Stimulated activated CD4-positive, alpha-beta T cell treated with anti-CD3 and anti-CD28 coated beads, Interleukin-2, amount 100 ng/mL, for 48 hours (primary cell): ENCODE data around the gene RTN1.
"Not testable (repeated sequence)": the region's sequence is repeated elsewhere in the genome, so short reads cannot be mapped to it uniquely, and the experiment has no call there.

Experiments
- DNase-seq, 2 donors: peaks; one replicate each; pipeline ENCODE4 v3.0.0-alpha.2; 2020

Gene RTN1

DNA sequence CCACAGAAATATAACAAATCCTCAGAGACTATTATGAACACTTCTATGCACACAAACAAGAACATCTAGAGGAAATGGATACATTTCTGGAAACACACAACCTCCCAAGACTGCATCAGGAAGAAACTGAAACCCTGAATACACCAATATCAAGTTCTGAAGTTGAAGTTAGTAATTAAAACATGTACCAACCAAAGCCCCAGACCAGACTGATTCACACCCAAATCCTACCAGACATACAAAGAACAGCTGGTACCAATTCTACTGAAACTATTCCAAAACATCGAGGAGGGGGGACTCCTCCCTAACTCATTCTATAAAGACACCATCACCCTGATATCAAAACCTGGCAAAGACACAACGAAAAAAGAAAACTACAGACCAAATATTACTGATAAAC is 179.3 kb downstream of the RTN1 start:
- DNase-seq, result no peak

DNA sequence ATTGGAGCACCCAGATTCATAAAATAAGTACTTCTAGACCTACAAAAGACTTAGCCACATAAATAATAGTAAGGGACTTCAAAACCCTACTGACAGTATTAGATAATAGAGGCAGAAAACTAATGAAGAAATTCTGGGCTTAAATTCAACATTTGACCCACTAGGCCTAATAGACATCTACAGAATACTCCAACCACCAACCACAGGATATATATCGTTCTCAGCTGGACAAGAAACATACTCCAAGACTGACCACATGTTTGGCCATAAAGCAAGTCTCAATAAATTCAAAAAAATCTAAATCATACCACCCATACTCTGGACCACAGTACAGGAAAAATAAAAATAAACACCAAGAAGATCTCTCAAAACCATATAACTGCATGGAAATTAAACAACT is 180.2 kb downstream of the RTN1 start:
- no peak for DNase-seq

DNA sequence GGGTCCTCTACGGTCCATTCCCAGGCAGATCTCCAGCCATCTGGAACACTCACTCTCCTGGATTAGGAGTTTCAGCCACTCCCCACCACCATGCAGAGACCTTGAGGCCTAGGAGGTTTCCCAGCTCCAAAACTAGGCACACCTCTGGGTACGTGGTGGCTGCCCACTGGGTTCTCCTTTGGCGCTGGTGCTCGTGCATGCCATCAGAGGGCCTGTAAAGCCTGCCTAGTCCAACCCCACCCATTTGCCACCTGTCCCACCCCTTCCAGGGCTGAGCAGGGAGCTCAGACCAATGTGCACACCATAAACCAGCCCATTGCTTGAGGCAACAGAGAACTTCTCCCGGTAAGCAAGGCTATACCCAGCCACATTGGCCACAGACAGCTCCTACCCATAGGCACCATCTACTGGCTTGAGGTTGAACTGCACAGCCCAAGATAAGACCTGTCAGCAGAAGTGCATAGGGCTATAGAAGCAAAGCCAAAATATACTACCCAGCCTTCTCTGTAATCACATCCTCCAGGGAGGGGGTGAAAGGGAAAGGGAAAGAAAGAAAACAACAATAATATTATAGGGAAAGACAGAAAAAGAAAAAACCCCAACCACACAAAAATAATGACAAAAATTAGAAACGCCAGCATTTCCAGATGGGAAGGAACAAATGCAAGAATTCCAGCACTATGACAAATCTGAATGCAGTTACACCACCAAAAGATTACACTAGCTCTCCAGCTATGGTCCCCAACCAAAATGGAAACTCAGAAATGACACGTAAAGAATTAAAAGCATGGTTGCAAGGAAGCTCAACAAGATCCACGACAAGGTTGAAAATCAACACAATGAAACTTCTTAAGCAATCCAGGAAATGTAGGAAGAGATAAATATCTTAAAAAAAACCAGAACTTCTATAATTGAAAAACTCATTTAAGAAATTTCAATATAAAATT is 182.1 kb downstream of the RTN1 start:
- DNase-seq, result peak; percentile 4 to 11

DNA sequence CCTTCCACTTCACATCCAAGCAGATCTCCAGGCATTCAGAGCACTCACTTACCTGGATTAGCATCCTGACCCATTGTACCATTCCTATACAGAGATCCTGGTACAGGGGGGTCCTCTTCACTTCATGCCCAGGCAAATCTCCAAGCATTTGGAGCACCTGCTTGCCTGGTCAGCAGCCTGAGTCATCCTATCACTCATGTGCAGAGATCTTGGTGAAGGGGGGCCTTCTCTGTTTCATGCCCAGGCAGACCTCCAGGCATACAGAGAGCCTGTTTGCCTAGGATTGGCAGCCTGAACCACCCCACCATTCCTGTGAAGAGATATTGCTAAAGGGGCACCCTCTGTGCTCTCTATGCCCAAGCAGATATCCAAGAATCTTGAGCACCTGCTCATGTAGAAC is 182.9 kb downstream of the RTN1 start:
- DNase-seq, result no peak

DNA sequence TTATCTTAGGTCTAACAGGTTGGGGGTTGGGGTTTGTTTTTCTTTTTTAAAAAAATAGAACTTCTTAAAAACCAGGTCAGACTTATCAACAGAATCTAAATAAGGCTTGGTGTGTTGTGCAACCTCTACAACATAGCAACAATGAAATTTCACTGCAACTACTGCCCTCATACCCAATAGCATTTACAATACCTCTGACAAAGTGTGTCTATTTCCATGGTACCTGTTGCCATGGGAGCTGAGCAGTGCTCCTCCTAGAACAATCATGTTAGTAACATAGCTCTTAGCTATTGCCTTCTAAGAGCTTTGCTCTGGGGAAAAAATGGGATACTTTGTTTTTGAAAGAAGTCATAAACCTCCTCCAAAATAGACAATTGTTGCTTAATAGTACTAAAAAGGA is 190.7 kb downstream of the RTN1 start:
- DNase-seq, result no peak

DNA sequence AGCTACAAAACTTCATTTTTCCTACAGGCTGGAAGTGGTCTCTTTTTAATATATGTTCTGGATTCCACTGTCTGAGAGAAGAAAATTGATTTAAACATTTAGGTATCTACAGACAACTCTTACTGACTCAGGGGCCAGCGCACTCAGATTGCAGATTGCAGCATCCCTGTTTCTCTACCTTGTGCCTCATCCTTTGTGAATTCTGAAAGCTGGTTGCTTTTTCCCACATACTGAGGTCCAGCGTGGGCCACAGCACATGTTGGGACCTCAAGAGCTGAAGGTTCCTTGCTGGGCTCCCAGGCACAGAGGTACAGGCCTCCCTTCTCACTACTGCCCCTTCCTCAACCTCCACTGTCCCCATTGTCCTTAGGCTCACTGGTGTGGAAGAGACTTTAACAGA is 192.2 kb downstream of the RTN1 start:
- DNase-seq, result no peak

DNA sequence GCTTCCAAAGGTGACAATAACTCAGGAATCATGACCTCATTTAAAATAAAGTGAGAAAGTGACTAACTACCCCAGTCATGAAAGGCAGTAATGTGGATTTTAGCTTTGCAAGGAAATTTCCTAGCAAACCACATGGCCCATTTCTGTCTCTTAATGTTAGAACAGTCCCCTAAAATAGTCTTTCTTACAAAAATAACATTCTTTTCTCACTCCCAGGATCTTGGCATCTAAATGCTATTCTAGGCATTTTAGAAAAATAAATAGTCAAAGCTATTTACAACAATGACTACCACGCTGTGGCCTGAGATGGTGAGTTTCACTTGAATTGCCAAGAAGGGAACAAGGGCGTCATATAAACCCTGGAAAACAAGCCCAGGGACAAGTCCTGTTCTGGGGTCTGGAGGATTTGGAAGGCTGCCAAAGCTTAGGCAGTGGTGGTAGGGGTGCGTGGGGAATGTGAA is 192.8 kb downstream of the RTN1 start:
- DNase-seq, result no peak

DNA sequence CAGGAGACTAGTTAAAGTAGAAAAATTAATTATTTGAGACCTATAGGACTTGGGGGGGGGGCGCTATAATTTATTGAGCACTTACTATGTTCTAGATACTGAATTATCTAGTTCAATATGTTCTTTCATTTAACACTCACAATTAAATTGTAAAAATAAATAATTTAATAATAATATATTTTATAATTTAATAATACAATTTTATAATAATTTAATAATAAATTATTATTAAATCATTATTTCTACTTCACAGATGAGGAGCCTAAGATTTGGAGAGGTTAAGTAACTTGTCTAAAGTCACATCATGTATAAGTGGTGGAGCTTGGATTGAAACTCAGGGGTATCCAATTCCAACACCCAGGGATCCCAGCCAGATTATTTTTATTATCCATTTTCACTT is 195.2 kb downstream of the RTN1 start:
- DNase-seq, result no peak

DNA sequence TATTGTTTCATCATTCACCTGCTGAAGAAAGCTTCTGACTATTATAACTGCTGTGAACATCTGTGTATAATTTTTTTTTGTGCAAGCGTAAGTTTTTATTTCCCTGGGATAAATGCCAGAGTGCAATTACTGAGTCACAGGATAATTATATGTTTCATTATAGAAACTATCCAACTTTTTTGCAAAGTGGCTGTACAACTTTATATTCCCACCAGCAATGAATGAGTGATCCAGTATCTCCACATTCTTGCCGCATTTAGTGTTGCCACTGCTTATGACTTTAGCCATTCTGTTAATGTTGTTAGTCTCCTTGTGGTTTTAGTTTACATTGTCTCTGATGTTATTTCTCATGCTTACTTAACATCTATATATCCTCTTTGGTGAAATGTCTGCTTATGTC is 205.8 kb downstream of the RTN1 start:
- DNase-seq, result no peak

DNA sequence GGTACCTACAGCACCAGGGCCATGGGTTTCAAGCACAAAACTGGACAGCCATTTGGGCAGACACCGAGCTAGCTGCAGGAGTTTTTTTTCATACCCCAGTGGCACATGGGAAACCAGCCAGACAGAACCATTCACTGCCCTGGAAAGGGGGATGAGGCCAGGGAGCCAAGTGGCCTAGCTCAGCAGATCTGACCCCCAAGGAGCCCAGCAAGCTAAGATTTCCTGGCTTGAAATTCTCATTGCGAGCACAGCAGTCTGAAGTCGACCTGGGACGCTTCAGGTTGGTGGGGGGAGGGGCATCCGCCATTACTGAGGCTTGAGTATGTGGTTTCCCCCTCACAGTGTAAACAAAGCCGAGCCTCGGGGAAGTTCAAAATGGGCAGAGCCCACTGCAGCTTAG is 212.8 kb downstream of the RTN1 start:
- DNase-seq, result no peak

DNA sequence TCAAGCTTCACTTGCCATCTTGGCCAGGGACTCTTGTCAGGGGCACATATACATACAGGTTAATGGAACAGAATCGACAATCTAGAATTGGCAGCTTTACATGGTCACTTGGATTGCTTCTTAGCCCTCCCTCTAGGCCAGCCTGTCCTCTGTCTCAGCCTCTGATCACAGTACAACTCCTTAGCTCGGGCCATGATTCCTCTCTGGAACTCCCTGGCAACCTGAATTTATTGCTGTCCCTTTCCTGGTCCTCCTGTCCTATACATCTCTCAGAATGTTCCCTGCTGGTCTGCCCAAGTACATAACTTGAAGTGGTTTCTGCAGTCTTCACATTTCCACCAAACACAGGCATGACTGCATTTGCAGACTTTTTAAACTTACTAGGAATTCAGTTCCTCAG is 214.1 kb downstream of the RTN1 start:
- no peak for DNase-seq

DNA sequence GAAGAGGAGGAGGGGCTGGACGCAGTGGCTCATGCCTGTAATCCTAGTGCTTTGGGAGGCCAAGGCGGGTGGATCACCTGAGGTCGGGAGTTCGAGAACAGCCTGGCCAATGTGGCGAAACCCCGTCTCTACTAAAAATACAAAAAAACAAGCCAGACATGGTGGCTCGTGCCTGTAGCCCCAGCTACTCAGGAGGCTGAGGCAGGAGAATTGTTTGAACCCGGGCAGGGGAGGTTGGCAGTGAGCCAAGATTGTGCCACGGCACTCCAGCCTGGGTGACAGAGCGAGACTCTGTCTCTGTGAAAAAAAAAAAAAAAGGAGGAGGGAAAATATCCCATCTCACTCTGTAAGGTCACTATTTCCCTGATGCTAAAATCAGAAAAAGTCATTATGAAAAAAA is 216.4 kb downstream of the RTN1 start:
- DNase-seq, result not testable (repeated sequence)

DNA sequence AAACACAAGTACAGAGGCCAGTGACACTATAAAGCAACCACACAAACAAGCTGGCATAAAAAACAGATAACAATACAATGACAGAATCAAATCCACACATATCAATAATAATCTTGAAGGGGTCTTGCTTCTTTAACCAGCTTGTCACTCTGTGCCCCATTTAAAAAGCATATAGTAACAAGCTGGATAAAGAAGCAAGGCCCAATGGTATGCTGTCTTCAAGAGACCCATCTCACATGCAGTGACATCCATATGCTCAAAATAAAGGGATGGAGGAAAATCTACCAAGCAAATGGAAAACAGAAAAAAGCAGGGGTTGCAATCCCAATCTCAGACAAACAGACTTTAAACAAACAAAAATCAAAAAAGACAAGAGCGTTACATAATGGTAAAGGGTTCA is 223.7 kb downstream of the RTN1 start:
- DNase-seq, result not testable (repeated sequence)

DNA sequence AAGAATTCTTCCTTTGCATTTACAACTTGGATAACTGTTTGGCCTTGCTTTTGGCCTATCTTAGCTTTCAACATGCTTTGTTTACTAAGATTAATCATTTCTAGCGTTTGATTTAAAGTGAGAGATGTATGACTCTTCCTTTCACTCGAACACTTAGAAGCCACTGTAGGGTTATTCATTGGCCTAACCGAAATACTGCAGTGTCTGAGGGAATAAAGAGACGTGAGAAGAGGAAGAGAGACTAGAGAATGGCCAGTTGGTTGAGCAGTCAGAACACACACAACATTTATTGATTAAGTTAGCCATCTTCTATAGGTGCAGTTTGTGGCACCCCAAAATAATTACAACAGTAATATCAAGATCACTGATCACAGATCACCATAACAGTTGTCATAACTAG is 231.7 kb downstream of the RTN1 start:
- no peak for DNase-seq

DNA sequence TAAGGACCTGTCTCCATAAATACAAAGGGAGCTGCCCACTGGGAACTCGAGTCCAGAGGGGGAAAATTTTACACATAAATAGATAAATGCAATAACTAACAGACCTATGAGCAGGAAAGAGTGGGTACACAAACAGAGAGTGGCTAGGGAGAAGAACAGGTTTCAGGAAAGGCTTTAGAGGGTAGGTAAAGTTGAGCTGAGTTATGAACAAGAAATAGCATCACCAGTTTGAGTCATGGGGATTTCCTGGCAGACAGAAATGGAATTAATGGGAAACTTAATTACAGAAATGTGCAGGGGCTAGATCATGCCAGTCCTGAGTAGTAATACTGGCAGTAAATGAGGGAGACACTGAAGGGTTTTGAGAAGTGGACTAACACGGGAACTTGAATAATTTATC is 236.0 kb downstream of the RTN1 start:
- no peak for DNase-seq

DNA sequence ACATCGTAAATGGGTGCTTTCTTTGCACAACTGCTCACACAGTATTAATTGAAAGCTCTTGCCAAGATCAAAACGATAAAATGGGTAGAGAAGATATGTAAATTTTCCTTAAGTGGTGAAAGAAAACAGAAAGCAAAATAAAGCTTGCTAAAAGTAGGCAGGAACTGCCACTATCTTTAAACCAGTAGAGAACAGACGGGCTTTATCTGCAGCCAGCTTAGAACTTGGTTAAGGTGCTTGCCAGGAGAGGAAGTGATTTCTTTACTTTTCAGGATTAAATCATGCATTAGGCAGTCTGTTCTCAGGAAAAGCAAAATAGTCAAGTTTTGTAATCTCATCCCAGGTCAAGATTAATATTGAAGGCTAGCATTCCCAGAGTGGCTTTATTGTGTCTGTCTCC is 237.1 kb downstream of the RTN1 start:
- no peak for DNase-seq

DNA sequence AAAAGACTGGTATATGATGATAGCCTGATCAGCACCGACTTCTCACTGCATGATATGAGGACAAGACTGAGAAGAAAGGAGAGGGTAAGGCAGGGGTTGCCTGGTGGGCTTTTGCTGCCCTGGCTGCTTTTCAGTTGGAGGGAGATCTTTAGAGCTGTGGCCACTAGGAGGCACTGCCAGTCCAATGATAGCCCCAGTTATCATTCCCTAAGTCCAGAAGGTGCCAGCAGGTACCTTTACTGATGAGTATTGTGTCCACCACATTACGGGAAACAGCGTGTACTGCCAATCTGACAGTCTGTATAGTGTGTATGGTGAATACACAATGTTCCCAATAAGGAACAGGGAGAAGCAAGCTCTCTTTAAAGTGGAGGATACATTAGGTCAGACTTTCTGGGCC is 238.2 kb downstream of the RTN1 start:
- DNase-seq, result peak in 1 of 2 donors; percentile 6

DNA sequence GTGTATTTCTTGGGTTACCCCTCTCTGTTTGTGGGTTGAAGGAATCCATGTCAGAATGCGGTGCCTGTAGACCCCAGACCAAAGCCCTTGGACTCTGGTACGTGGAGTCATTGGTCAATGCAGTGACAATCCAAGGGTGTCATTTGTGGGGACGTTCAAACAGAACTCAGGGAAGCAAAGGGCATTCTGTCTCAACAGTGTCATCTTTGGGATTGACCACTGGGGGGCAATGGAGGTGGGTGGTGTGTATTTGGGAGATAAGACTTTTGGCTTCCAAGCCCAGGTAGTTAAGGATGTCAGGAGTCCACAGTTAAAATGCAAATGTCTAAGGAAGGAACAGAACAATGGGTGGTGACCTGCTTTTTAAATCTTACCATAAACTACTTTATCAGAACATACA is 239.3 kb downstream of the RTN1 start:
- no peak for DNase-seq

DNA sequence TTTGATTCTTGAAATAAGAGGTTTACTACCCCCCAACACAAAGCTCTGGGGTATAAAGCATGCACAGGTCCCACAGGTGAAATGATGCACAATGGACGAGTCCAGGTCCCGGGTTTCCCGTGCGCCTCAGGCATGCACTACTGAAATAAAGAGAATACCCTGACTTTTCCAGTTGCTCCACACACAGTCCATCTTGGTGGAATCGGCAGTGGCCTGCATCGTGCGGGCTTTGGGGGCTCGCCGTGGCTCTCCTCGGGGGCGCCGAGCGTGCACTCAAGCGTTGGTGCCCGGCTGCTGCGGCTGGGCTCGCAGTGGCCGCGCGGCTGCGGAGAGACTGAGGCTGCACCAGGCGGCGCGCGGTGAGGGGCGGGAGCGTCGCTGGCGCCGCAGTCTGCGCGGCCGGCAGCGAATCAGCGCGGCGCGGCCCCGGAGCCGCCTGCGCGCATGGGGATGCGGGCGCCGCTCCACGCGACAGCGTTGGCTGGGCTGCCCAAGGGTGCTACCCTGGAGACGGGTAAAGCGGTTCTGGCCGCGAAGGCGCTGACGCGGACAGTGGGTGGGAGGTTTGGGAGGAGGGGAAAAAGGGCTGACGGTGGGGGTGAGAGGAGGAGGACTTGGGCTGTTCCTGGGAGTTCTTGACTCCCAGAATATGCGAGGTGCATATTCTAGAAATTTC is 240.2 kb downstream of the RTN1 start:
- peak in 1 of 2 donors; percentile 0 for DNase-seq

DNA sequence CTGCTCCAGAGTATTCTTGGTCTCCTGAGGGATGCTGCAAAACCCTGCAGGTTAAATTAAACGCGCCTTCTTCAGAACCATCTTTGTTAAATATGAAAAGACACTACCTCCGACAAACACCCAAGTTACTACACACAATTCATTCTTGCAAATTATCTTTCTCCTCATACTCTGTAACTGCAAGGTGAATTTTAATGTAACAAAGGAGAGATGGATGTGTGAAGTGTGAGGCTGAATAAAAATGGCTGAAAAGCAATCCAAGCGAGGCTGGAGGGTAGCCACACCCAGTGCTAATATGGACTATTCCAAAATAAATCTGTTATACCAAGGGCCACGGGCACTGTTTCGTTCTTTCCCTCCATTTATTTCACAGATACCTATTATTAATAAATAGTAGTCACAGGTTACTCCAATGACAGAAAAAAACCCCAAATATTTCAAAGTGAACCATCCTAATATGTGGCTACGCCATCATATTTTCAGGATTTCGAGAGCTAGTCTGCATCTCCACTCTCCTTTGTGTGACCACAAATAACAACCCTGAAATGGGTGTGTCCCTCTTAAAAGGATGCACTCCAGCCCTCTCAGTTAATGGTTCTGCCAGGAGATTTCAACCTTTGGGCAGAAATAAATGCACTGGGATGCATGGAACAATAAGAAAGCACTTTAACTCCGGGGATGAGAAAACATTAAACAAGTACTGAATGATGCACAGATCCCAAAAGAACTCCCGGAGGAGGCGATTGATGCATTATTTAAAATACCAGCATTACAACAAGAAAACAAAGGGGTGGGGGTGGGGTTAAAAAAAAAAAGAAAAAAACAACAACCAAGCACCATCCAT is 240.9 kb downstream of the RTN1 start:
- no peak for DNase-seq

DNA sequence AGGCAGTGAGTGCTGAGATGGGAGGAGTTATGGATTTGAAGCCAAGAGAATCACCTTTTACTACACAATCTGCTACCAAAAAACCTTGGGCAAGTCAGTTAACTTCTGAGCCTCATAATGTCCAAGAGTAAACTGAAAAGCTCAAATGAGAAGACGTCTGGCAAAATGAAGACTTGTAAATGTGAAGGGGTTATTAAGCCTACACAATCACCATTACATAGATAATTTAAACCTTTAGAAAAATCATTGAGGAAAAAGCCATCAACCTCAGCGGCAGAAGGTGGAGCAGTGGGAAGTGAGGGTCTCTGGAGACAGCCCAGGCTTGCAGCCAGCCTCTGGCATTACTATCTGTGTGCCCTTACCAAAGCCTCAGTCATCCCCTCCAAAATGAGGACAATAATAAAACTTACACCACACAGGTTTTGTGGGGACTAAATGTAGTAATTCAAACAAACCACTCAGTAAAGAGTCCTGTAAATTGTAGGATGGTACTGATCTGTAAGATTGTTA is 243.5 kb downstream of the RTN1 start:
- DNase-seq, result no peak

DNA sequence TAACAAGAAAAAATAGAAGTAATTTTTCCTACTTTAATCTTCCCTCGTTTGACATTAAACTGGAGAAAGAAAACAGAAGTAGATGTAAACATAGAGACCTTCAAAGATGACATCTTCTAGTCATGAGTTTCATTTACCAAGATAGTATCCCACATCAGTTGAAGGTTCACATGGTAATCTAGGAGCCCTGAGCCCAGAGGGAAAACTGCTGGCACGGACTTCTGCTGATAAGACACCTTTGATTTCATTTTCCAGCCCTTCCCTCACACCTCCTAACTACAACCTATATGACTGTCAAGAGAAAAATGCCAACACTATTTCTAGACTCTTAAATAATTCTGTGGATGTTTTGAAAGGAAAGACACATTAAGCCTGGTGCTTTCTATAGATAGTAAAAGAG is 247.9 kb downstream of the RTN1 start:
- DNase-seq, result no peak

DNA sequence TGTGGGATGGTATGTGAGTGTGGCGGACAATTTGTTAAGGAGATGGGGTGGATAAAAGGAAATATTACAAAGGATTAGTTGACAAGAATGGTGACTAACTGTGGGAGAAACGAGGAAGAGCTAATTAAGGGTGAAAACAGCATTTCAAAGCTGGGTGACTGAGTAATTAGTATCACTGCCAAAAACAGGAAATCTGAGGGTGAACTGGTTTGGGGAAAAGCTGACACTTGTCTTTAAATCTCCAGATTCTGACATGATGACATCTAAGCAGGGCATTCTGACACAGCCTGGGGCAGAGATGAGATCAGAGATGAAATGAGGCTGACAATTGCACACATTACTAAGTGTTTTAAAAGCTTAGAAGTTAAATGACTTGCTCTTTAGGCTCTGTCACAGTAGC is 251.5 kb downstream of the RTN1 start:
- DNase-seq, result no peak
